Stomach (tissue), 9 donors: Measurements from ENCODE around the gene URM1. TPM values are rescaled to one million over a fixed set of nuclear protein-coding genes. Genes with fewer than 3 reads are reported as not detected.

Source experiments
- DNase-seq, 2 donors: peaks; one replicate each; pipeline versions ENCODE4 v3.0.0 to v3.0.0-alpha.2; 2013 to 2019
- H3K27ac ChIP-seq, 5 donors: fragments of 200-600 bp in 4 of 5; sonication (generic) in 4 of 5; one replicate each; pipeline ENCODE4 v1.5.1; 2013 to 2019; ENCODE audit warnings: mild to moderate bottlenecking in 1 of 5, moderate library complexity in 1 of 5
- H3K27me3 ChIP-seq, 3 donors: fragments of 200-600 bp; sonication (generic); one replicate each; pipeline ENCODE4 v1.5.1; 2017 to 2019; ENCODE audit warnings: mixed run types in 1 of 3
- H3K36me3 ChIP-seq, 4 donors: fragments of 200-600 bp; sonication (generic); 1 replicate in 3 of 4; 2 replicates in 1 of 4; pipeline ENCODE4 v1.5.1; 2016 to 2019
- H3K4me1 ChIP-seq, 4 donors: fragments of 200-600 bp; sonication (generic); one replicate each; pipeline ENCODE4 v1.5.1; 2016 to 2019
- H3K4me3 ChIP-seq, 4 donors: fragments of 200-600 bp; sonication (generic) in 3 of 4; one replicate each; pipeline ENCODE4 v1.5.1; 2016 to 2019; ENCODE audit warnings: mild to moderate bottlenecking in 1 of 4
- H3K9me3 ChIP-seq, 4 donors: fragments of 200-600 bp; sonication (generic); one replicate each; pipeline ENCODE4 v1.5.1; 2016 to 2019
- CTCF ChIP-seq, 7 experiments: fragments of 450-650 bp in 4 of 7; fragments of 200-600 bp in 3 of 7; sonication (generic) in 3 of 7; IDR thresholded peaks; one replicate each; pipeline ENCODE4 v1.5.1; 2016 to 2019; ENCODE audit warnings: antibody characterized with exemption in 7 of 7, control low read depth in 2 of 7, mild to moderate bottlenecking in 1 of 7
- EP300 ChIP-seq: sonication (generic); formaldehyde crosslinking; IDR thresholded peaks from one replicate; pipeline ENCODE4 v1.6.1; 2017; ENCODE audit warnings: antibody characterized with exemption
- POLR2A ChIP-seq, 4 donors: fragments of 450-650 bp; IDR thresholded peaks; one replicate each; pipeline ENCODE4 v1.6.1; 2016; ENCODE audit warnings: antibody characterized with exemption in 4 of 4, control low read depth in 2 of 4, mild to moderate bottlenecking in 1 of 4, moderate library complexity in 1 of 4
- POLR2AphosphoS5 ChIP-seq, 3 donors: sonication (generic); formaldehyde crosslinking; IDR thresholded peaks; one replicate each; pipeline ENCODE4 v1.6.1; 2016; ENCODE audit warnings: antibody characterized with exemption in 3 of 3
- WGBS, 5 donors: extraction: QIAGEN DNeasy Blood & Tissue Kit in 3 of 5; methylation state at CpG; one replicate each; pipeline versions ENCODE4 v1.1.5 to v1.1.7; 2013 to 2018; 5-methylcytosine and 5-hydroxymethylcytosine counted together
- intact Hi-C: fragments of 100-400 bp; cut with DNase I; formaldehyde crosslinking; loops from one replicate; pipeline ENCODE4 v1.15.1; 2023; ENCODE audit warnings: low total_unique reads
- polyA plus RNA-seq, 3 donors: library from polyadenylated mRNA; stranded (reverse); fragments of 200-250 nt; gene quantifications; one replicate each; pipeline ENCODE4 v1.2.3, GENCODE V29; 2013
- total RNA-seq, 5 donors: library from RNA; depleted of rRNA; stranded (reverse); fragments of >200 nt; gene quantifications; one replicate each; pipeline versions ENCODE4 v1.1.0 to v1.2.3, GENCODE V29; 2014 to 2016
- donor health status: healthy with polysubstance abuse.
- donor health status: Bipolar disorder and iron deficiency.
- donor health status: healthy.

Gene URM1
- total and polyA plus RNA-seq, 8 donors, result 0.58 to 59.3 (median 25.9) TPM

GRCh38 chr9:128419061-128419925 lies 48.1 kb downstream of the URM1 start:
- Histone ChIP-seq H3K9me3 (no peaks in the 10 kb centered on the region), H3K27me3 (peaks cover 0 to 56% (median 27%) of the 10 kb centered on the region in 3 donors), H3K36me3 (peaks cover 0 to 10% (median 0%) of the 10 kb centered on the region in 4 donors), H3K4me3 (peak overlapping the region; percentile 92 to 98 (median 95)), H3K4me1 (peaks cover 13 to 32% (median 29%) of the 10 kb centered on the region in 4 donors), H3K27ac (peak overlapping the region in 2 of 5 donors; percentile 78 to 82)
- peak in 1 of 2 donors; percentile 65 for DNase-seq
- intact Hi-C loops, result no loop called here
- 8 to 16% (median 10%) methylated on average over 22 to 28 of the region's 28 CpGs for WGBS, 5 donors
- TF ChIP-seq POLR2A (IDR thresholded peaks at IDR 0.05) (no peak), EP300 (no peak), POLR2AphosphoS5 (IDR thresholded peaks at IDR 0.05) (no peak), CTCF (IDR thresholded peaks at IDR 0.05) (no peak)

GRCh38 chr9:128420060-128420650 lies 49.0 kb downstream of the URM1 start:
- TF ChIP-seq POLR2AphosphoS5 (IDR thresholded peaks at IDR 0.05) (peak in 2 of 3 donors; percentile 6 to 29), EP300 (no peak), POLR2A (IDR thresholded peaks at IDR 0.05) (no peak), CTCF (IDR thresholded peaks at IDR 0.05) (peak in 5 of 7 experiments; percentile 36 to 82 (median 67))
- Histone ChIP-seq H3K4me3 (peak overlapping the region; percentile 92 to 98 (median 95)), H3K9me3 (no peaks in the 10 kb centered on the region), H3K27ac (peak overlapping the region; percentile 67 to 82 (median 72)), H3K27me3 (peaks cover 0 to 47% (median 21%) of the 10 kb centered on the region in 3 donors), H3K36me3 (peaks cover 0 to 16% (median 0%) of the 10 kb centered on the region in 4 donors), H3K4me1 (peaks cover 13 to 32% (median 29%) of the 10 kb centered on the region in 4 donors)
- 0 to 1% (median 0%) methylated on average over 19 to 59 of the region's 59 CpGs for WGBS, 5 donors
- peak; percentile 74 to 92 for DNase-seq
- intact Hi-C loops, result no loop called here

GRCh38 chr9:128420651-128421481 lies 49.7 kb downstream of the URM1 start, which contains the start of gene CERCAM:
Gene CERCAM, plus strand, starts transcription at chr9:128420857. Its CDS starts 21 bp downstream, at chr9:128420878.
- TF ChIP-seq CTCF (IDR thresholded peaks at IDR 0.05) (no peak), EP300 (no peak), POLR2A (IDR thresholded peaks at IDR 0.05) (no peak), POLR2AphosphoS5 (IDR thresholded peaks at IDR 0.05) (no peak)
- no peaks in the 10 kb centered on the region for H3K9me3 ChIP-seq
- intact Hi-C loops, result no loop called here
- peaks cover 0 to 18% (median 0%) of the 10 kb centered on the region in 4 donors for H3K36me3 ChIP-seq
- peak within 1 kb of the TSS; percentile 67 to 82 (median 72) for H3K27ac ChIP-seq
- WGBS, 5 donors, result 0 to 3% (median 1%) methylated on average over 6 to 59 of the region's 59 CpGs
- DNase-seq, result peak; percentile 55 to 87
- peaks cover 13 to 32% (median 29%) of the 10 kb centered on the region in 4 donors for H3K4me1 ChIP-seq
- H3K27me3 ChIP-seq, result peaks cover 0 to 40% (median 16%) of the 10 kb centered on the region in 3 donors
- H3K4me3 ChIP-seq, result peak within 1 kb of the TSS; percentile 92 to 98 (median 95)
